HG03342 (cell line): ENCODE data around the gene IGSF5.
"Not testable (repeated sequence)": the region's sequence is repeated elsewhere in the genome, so short reads cannot be mapped to it uniquely, and the experiment has no call there.

Experiments
- ATAC-seq: cut with Tn5 transposase; IDR thresholded peaks from one replicate; pipeline ENCODE4 v1.9.1; 2021; ENCODE audit warnings: mild to moderate bottlenecking, moderate library complexity; ENCODE audit not compliant: unreplicated experiment

IGSF5 gene

GRCh38 chr21:39744883-39745282 lies at the start of gene IGSF5:
Gene IGSF5 (plus strand): TSS chr21:39745183. CDS start chr21:39745510, 327 bp downstream.
- ATAC-seq: not testable (repeated sequence)

- no peak for ATAC-seq
These were observed 48.8 kb upstream of the IGSF5 start for GRCh38 chr21:39696196-39696595.

DNA sequence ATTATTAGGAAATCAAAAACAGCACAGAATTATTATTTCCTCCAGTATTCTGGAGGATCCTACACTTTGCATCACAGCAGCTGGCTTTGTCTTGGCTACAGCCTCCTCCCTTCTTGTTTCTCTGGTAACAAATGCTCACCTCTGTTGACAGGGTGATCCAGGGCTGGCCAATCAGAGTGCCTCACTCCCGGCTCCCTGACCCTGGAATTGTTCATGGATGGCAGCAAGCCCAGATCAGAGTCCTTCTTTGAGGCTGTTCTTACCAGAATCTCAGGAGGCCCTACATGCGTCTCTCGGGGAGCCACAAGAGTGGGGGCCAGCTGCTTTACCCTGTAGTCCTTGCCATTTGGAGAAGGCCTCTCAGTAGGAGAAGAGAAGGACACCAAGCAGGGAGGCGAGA lies 48.4 kb upstream of the IGSF5 start:
- no peak for ATAC-seq

DNA sequence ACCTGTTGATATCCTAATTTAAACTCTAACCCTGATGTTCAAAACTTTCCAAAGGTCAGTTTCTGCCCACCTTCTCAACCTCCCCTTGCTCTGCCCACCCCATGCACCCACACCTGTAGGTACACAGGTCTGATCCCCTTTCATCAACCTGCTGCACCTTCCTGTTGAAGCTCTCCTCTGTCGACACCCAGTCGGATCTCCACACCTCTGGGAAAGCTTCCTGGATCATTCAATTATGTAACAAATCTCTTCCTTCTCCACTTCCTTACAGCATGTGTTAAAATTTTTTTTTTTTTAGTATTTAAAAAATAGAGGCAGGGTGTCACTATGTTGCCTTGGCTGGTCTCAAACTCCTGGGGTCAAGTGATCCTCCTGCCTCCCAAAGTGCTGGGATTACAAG lies 44.7 kb upstream of the IGSF5 start:
- ATAC-seq: no peak

DNA sequence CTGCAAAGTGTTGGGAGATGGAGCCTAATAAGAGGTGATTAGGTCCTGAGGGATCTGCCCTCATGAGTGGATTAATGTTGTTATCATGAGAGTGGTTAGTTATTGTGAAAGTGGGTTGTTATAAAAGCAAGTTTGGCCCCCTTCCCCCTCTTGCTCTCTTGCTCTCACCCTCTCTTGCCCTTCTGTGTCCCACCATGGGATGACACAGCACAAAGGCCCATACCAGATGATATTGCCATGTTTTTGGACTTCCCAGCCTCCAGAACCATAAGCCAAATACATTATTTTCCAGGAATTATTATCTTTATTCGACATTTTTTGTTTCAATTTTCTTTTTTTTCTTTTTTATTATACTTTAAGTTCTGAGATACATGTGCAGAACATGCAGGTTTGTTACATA lies 41.4 kb upstream of the IGSF5 start:
- no peak for ATAC-seq

DNA sequence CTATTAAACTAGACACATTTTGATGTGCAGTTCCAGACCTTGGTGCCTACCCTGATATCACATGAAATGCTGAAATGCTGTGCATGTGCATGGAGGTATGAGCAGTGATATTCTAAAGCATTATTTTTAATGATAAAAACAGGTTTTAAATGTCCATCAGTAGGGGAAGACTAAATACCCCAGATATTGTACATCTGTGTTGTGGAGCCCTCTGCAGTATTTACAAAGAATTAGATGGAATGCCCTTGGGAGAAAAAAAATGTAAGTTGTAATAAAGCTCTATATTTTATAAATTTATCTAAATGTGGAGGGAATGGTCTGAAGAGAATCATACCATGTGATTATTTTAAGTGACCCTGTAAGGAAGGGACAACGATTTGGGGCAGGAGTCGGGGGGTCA lies 39.1 kb upstream of the IGSF5 start:
- no peak for ATAC-seq

DNA sequence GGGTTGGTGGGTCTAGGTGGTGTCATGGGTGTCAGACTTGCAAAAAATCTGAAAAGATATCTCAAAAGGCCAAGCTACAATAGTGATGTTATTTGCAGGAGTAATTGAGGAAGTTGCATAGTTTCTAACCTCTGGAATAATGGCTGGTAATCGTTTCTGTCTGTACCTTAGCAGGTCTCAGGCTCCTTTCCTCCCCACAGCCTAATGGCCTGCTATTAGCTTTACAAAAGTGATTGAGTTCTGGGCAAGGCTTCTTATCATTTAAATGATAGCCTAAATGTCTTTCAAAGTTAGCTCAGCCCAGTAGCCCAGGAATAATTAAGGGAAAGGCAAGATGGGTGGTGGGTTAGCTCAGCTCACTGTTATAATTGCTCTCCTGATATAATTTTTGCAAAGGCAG lies 37.7 kb upstream of the IGSF5 start:
- no peak for ATAC-seq

DNA sequence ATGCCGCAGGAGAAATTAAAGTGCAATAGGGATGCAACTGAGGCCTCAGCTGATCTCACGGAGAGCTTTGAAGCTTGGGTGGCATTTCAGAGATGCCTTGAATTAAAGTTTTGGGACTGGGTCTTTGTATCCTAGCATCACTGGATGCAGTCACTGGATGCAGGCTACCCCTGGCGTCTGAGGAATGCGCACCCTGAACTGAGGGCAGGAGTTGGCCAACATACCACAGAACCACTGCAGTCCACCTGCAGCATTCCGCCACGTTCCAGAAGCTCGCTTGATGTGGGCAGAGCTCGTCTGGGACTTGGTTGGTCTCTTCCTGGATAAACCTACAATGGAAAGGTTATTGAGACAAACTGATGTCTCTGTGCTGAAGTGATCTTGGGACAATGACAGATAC lies 34.1 kb upstream of the IGSF5 start:
- no peak for ATAC-seq

DNA sequence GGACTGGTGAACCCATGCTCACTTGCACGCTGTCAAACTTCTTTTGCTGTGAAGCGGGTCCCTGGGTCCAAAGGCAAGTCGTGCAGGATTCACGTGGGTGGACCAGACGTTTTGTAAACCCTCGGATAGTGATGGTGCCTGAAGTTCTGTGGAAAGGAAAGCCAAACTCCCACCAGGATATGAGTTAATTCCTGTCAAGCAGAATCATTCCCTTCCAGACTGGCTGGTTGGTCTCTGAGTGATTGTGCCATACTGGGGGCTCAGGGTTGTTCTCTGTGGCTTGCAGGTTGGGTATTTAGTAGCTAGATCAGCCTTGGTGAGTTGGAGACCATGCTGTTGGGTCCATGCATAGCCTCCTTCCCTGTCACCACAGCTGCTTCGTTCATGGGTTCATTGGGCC lies 32.7 kb upstream of the IGSF5 start:
- no peak for ATAC-seq

DNA sequence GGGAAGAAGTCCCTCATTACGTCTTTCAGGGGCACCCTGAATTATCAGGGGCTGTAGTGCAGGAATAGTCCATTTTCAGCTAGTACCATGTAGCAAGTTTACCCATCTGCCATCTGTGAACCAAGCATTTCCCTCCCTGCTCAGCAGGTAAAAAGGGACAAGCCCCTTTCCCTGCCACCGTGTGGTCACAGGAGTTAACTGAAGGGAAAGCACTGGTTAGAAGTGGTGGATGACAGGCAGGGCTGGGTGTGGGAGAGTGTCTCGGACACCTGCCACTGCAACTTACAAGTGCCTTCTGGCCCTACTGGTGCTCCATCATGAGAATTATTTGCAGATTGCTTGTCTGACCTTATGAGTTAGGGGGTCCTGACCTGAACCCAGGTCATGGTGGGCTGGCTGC lies 32.0 kb upstream of the IGSF5 start:
- ATAC-seq: no peak

DNA sequence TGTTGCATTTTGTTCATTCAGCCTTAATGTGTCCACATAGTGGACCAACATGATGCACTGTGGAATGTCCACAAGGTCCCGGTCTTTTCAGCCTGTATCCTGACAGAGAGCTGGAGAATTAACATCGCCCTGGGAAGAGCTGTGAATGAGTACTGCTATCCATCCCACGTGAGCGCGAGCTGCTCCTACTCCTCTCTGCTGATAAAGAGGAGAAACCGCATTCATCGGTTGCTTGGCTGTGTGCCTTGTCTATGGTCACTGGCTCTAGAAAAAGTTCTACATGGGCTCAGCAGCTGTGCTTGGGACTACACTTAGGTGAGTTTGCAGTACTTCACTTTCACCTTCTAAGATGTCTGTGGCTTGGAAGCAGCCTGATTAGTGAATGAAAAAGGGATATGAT lies 31.1 kb upstream of the IGSF5 start:
- no peak for ATAC-seq

- no peak for ATAC-seq
These were observed 30.7 kb upstream of the IGSF5 start for GRCh38 chr21:39714331-39714730.

DNA sequence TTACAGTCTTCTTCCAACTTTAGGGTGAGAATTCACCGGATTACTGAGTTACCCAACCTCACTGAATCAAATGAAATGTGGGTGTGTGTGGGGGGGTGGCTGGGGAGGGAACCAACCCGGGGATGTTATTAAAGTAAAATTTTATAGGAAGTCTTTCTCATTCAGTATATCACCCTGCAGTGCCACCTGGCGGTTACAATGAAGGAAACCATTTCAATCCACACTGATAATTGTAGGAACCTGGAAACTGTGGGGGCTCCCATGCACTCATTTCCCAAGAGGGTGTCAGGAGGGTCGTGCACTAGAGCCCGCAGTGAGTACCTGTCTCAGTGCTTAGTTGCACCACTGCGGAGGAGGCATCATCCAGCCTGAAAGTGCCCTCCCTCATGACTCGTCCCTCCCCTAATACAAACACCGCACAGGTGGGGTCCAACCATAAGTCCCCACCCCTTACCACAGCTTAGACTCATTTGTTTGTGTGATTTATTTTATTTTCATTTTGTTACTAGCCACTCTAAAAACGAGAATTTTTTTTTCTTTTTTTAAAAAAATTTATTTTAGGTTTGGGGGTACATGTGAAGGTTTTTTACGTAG lies 29.1 kb upstream of the IGSF5 start:
- ATAC-seq: no peak

GRCh38 chr21:39720126-39720778 lies 24.7 kb upstream of the IGSF5 start:
- ATAC-seq: no peak

DNA sequence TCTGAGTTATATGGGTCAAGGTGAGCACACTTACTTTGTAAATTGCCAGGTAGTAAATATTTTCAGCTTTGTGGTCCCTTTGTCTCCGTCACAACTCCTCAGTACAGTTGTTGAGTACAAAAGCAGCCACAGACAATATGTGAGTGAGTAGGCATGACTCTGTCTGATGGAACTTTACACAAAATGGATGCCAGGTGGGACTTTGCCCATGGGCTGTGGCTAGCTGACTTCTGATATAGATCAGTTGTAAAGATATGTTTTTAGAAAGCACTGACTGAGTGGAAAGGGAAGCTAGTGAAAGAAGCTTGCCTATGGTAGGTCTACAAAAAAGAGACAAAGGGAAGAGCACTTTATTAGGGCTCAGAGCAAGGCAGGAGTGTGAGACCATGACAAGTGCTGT lies 23.1 kb upstream of the IGSF5 start:
- no peak for ATAC-seq

- no peak for ATAC-seq
These were observed 20.0 kb upstream of the IGSF5 start for GRCh38 chr21:39724944-39725343.

DNA sequence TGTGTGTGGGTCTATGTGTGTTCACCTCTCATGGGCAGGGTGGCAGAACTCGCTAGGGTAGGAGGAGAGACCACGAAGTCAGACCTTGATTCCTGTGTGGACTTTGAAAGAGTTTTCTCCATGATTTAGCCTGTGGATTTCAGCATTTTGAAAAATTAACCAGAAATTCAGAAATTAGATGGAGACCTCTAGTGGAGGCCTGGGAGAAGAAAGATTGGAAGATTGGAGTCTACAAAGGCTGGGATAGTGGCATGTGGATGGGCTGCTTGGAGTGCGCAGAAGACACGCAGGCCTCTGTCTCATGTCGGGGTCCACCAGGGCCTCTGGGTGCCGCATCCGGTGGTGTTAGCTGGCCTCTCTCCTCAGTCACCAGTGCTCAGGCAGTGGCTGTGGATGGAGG lies 18.9 kb upstream of the IGSF5 start:
- ATAC-seq: no peak

GRCh38 chr21:39727401-39728120 lies 17.4 kb upstream of the IGSF5 start:
- ATAC-seq: no peak

GRCh38 chr21:39728341-39728740 lies 16.6 kb upstream of the IGSF5 start:
- ATAC-seq: no peak

DNA sequence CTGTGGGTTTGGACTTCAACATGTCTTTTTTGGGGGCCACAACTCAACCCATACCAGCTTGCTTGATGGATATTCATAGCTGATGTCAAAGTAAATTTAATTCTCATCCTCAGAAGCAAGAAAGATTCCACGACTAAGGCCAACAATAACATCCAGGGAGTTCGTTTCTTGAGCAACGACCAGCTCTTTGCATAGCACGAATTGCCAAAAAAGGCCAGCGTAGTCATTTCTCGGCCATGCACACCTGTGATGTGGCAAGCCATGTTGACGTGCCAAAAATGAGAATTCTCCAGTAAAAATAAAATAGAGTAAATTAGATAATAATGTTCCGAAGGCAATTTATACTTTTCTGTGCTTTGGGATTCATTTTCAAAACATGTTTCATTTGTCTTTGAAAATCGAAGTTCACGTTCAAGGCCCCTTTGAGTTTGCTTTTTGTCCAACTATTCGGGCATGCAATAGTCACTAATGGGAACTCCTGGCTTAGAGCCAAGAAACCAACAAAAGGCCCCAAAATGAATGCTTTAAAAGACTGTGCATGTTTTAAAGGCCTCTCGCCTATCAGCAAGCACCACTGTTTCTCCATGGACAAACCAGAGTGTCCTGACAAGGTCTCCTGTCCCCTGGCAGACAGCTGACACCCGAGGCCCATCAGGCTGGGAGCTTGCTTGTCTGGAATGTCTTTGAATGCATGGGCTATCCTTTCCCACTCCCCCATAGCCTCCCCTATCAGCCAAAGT lies 14.4 kb upstream of the IGSF5 start:
- no peak for ATAC-seq

- no peak for ATAC-seq
These were observed 8.3 kb upstream of the IGSF5 start for GRCh38 chr21:39736716-39737115.
